EL (cell line): Measurements from ENCODE around the gene FNDC3A.
"Not testable (repeated sequence)": the region's sequence is repeated elsewhere in the genome, so short reads cannot be mapped to it uniquely, and the experiment has no call there.

Experiments used
- DNase-seq: peaks from one replicate; pipeline ENCODE4 v3.0.0-alpha.2; 2016

The FNDC3A gene

GRCh38 chr13:48977973-48978372 is 2.3 kb downstream of the FNDC3A start:
- DNase-seq, result peak; percentile 70

- peak; percentile 15 for DNase-seq
These were observed 3.4 kb downstream of the FNDC3A start for GRCh38 chr13:48978942-48979601.

GRCh38 chr13:48979892-48980291 is 4.2 kb downstream of the FNDC3A start:
- no peak for DNase-seq

GRCh38 chr13:48983331-48983730 is 7.6 kb downstream of the FNDC3A start:
- no peak for DNase-seq

- no peak for DNase-seq
These were observed 10.0 kb downstream of the FNDC3A start for GRCh38 chr13:48985756-48986155.

GRCh38 chr13:48990900-48991299 is 15.2 kb downstream of the FNDC3A start:
- DNase-seq, result no peak

GRCh38 chr13:48993150-48993549 is 17.4 kb downstream of the FNDC3A start:
- no peak for DNase-seq

GRCh38 chr13:48994706-48995105 is 19.0 kb downstream of the FNDC3A start:
- peak; percentile 64 for DNase-seq

GRCh38 chr13:48998641-48999292 is 23.1 kb downstream of the FNDC3A start:
- no peak for DNase-seq

GRCh38 chr13:49000247-49000646 is 24.5 kb downstream of the FNDC3A start:
- DNase-seq, result no peak

- DNase-seq, result not testable (repeated sequence)
These were observed 43.4 kb downstream of the FNDC3A start for GRCh38 chr13:49018986-49019635.

GRCh38 chr13:49020328-49020727 is 44.6 kb downstream of the FNDC3A start:
- DNase-seq, result no peak

GRCh38 chr13:49020940-49021553 is 45.3 kb downstream of the FNDC3A start:
- peak; percentile 29 for DNase-seq

- DNase-seq, result no peak
These were observed 46.2 kb downstream of the FNDC3A start for GRCh38 chr13:49021953-49022352.

- DNase-seq, result peak; percentile 53
These were observed 46.9 kb downstream of the FNDC3A start for GRCh38 chr13:49022472-49023144.

GRCh38 chr13:49023431-49023830 is 47.7 kb downstream of the FNDC3A start:
- DNase-seq, result peak; percentile 83

- DNase-seq, result no peak
These were observed 51.1 kb downstream of the FNDC3A start for GRCh38 chr13:49026851-49027250.

- DNase-seq, result no peak
These were observed 53.9 kb downstream of the FNDC3A start for GRCh38 chr13:49029570-49029969.

- no peak for DNase-seq
These were observed 54.5 kb downstream of the FNDC3A start for GRCh38 chr13:49030213-49030612.

GRCh38 chr13:49040872-49041271 is 65.2 kb downstream of the FNDC3A start:
- no peak for DNase-seq

- no peak for DNase-seq
These were observed 66.8 kb downstream of the FNDC3A start for GRCh38 chr13:49042476-49042875.

GRCh38 chr13:49044008-49044407 is 68.3 kb downstream of the FNDC3A start:
- DNase-seq, result no peak

GRCh38 chr13:49044836-49045235 is 69.1 kb downstream of the FNDC3A start:
- DNase-seq, result no peak
